Mucosa of gallbladder (tissue), 1 donor: Measurements from ENCODE around the gene BAG3. TPM values are rescaled to one million over a fixed set of nuclear protein-coding genes. Genes with fewer than 3 reads are reported as not detected.

ENCODE experiments used
- DNase-seq: peaks from one replicate; pipeline ENCODE4 v3.0.0-alpha.2; 2020; ENCODE audit warnings: low spot score
- total RNA-seq: library from RNA; stranded (reverse); gene quantifications from one replicate; pipeline ENCODE4 v1.2.1, GENCODE V29; 2021
- donor health status: DM: no; HTN: no; CAD: no.

Gene BAG3
- total RNA-seq, 1 donor from 2014 or later: 65.9 TPM

GRCh38 chr10:119725828-119726675 lies 74.9 kb downstream of the BAG3 start, which contains the start of gene INPP5F:
INPP5F (plus strand) TSS chr10:119726050; CDS start chr10:119726263, 213 bp downstream.
- peak; percentile 98 for DNase-seq

- DNase-seq: no peak
These were observed 75.6 kb downstream of the BAG3 start for GRCh38 chr10:119726676-119727261.

Other genes starting within 250 kb of the BAG3 start
- 42.7 TPM for gene RGS10, start 108.7 kb upstream of the BAG3 start, total RNA-seq
- 126 TPM for gene TIAL1, start 54.4 kb upstream of the BAG3 start, total RNA-seq
- gene INPP5F, start 74.7 kb downstream of the BAG3 start, total RNA-seq: 13.8 TPM
- 36.6 TPM for gene MCMBP, start 221.5 kb downstream of the BAG3 start, total RNA-seq
- 69.8 TPM for gene SEC23IP, start 241.3 kb downstream of the BAG3 start, total RNA-seq